SK-N-SH (cell line): ENCODE measurements around the gene NR6A1. TPM values are rescaled to one million over a fixed set of nuclear protein-coding genes. Genes with fewer than 3 reads are reported as not detected.

ENCODE experiments used
- CTCF ChIA-PET: fragments of 300-600, 350-600 bp; formaldehyde crosslinking; extraction: SDS; loops from one replicate; lab custom pipeline; 2021; lab: Yijun Ruan, JAX
- POLR2A ChIA-PET: fragments of 350-600 bp; sonication (Branson Sonifier 250); formaldehyde crosslinking; extraction: SDS; loops from one replicate; lab custom pipeline; 2020; ENCODE audit warnings: antibody characterized with exemption, inconsistent platforms; lab: Yijun Ruan, JAX
- DNase-seq: peaks from one replicate; pipeline ENCODE4 v3.0.0; 2012
- H2AFZ ChIP-seq: fragments of 200-600 bp; sonication (generic); 2 replicates; pipeline ENCODE4 v1.8.1; 2016; ENCODE audit warnings: antibody characterized with exemption, mild to moderate bottlenecking, low read depth
- H3F3A ChIP-seq: fragments of 200-600 bp; sonication (generic); replicated peaks from 2 replicates; pipeline ENCODE3; 2016; ENCODE audit warnings: antibody characterized with exemption, mild to moderate bottlenecking; ENCODE audit not compliant: insufficient read depth
- H3K27ac ChIP-seq, 2 experiments: fragments of 200-500 bp in 1 of 2; fragments of 200-600 bp in 1 of 2; sonication (Bioruptor generic) in 1 of 2; sonication (generic), shearing (Covaris generic) in 1 of 2; 2 replicates each; pipeline versions ENCODE4 v1.5.1 to v1.6.1; 2014 to 2016; ENCODE audit warnings: low read depth in 2 of 2, inconsistent platforms in 1 of 2, low read length in 1 of 2, mild to moderate bottlenecking in 1 of 2, mixed read lengths in 1 of 2
- H3K27me3 ChIP-seq: fragments of 200-600 bp; sonication (generic), shearing (Covaris generic); 2 replicates; pipeline ENCODE4 v1.6.1; 2016; ENCODE audit warnings: mixed run types; ENCODE audit not compliant: insufficient read depth
- H3K36me3 ChIP-seq, 2 experiments: fragments of 200-500 bp in 1 of 2; fragments of 200-600 bp in 1 of 2; sonication (Bioruptor generic) in 1 of 2; sonication (generic) in 1 of 2; replicated peaks in 1 of 2; 2 replicates each; pipeline versions ENCODE3 to v1.5.1; 2014 to 2016; ENCODE audit warnings: low read length in 1 of 2, mild to moderate bottlenecking in 1 of 2; ENCODE audit not compliant: insufficient read depth in 2 of 2, control insufficient read depth in 1 of 2
- H3K4me1 ChIP-seq, 2 experiments: fragments of 200-500 bp in 1 of 2; fragments of 200-600 bp in 1 of 2; sonication (Bioruptor generic) in 1 of 2; sonication (generic), shearing (Covaris generic) in 1 of 2; 2 replicates each; pipeline versions ENCODE4 v1.5.1 to v1.6.1; 2014 to 2016; ENCODE audit warnings: low read depth in 1 of 2, low read length in 1 of 2, mixed run types in 1 of 2; ENCODE audit not compliant: insufficient read depth in 2 of 2, control insufficient read depth in 1 of 2
- H3K4me2 ChIP-seq: fragments of 200-600 bp; sonication (generic), shearing (Covaris generic); 2 replicates; pipeline ENCODE4 v1.6.1; 2017; ENCODE audit warnings: mixed run types
- H3K4me3 ChIP-seq, 2 experiments: fragments of 200-500 bp in 1 of 2; fragments of 200-600 bp in 1 of 2; sonication (Bioruptor generic) in 1 of 2; sonication (generic), shearing (Covaris generic) in 1 of 2; 2 replicates each; pipeline versions ENCODE4 v1.5.1 to v1.8.1; 2014 to 2016; ENCODE audit warnings: low read depth in 2 of 2, inconsistent platforms in 1 of 2, low read length in 1 of 2, mild to moderate bottlenecking in 1 of 2, mixed read lengths in 1 of 2, moderate library complexity in 1 of 2
- H3K79me2 ChIP-seq: fragments of 200-600 bp; sonication (generic); 2 replicates; pipeline ENCODE4 v1.8.1; 2017; ENCODE audit warnings: mild to moderate bottlenecking; ENCODE audit not compliant: insufficient read depth
- H3K9ac ChIP-seq: fragments of 200-600 bp; sonication (generic); 2 replicates; pipeline ENCODE4 v1.6.1; 2017; ENCODE audit warnings: mixed run types
- H3K9me2 ChIP-seq: fragments of 200-600 bp; sonication (generic); 2 replicates; pipeline ENCODE4 v1.6.1; 2017; ENCODE audit warnings: mixed run types
- H3K9me3 ChIP-seq: fragments of 200-600 bp; sonication (generic); 2 replicates; pipeline ENCODE4 v1.6.1; 2017; ENCODE audit warnings: mixed run types, mild to moderate bottlenecking, moderate library complexity
- H4K20me1 ChIP-seq: fragments of 200-600 bp; sonication (generic); 2 replicates; pipeline ENCODE4 v1.6.1; 2017; ENCODE audit warnings: mild to moderate bottlenecking, mixed run types; ENCODE audit not compliant: insufficient read depth
- CHD2 ChIP-seq: fragments of 150-350 bp; IDR thresholded peaks from 2 replicates; pipeline ENCODE4 v1.6.1; 2018; ENCODE audit warnings: low read length; ENCODE audit not compliant: partially characterized antibody
- EP300 ChIP-seq, 2 experiments: IDR thresholded peaks; 2 replicates each; pipeline versions ENCODE4 v1.4.0 to v1.6.1; 2012; ENCODE audit warnings: borderline replicate concordance in 1 of 2, low read depth in 1 of 2, low read length in 1 of 2
- EZH2phosphoT487 ChIP-seq: fragments of 200-600 bp; sonication (generic); IDR thresholded peaks from 2 replicates; pipeline ENCODE4 v1.6.1; 2017; ENCODE audit warnings: low read depth, mixed run types, mild to moderate bottlenecking, antibody characterized with exemption, moderate library complexity, borderline replicate concordance
- GATA2 ChIP-seq: sonication (generic); formaldehyde crosslinking; IDR thresholded peaks from 2 replicates; pipeline ENCODE4 v1.5.0; 2020; ENCODE audit warnings: mild to moderate bottlenecking, missing genetic modification reagents
- IRF3 ChIP-seq: fragments of 150-350 bp; IDR thresholded peaks from 2 replicates; pipeline ENCODE4 v1.6.1; 2016; ENCODE audit warnings: mild to moderate bottlenecking, low read depth, low read length
- MAX ChIP-seq: IDR thresholded peaks from 2 replicates; pipeline ENCODE4 v1.4.0; 2012; ENCODE audit warnings: low read depth
- MXI1 ChIP-seq: IDR thresholded peaks from 2 replicates; pipeline ENCODE4 v1.6.1; 2012; ENCODE audit warnings: mild to moderate bottlenecking, low read depth, low read length, improper control_type of control experiment
- NRF1 ChIP-seq: IDR thresholded peaks from 2 replicates; pipeline ENCODE4 v1.6.1; 2012; ENCODE audit warnings: low read depth, mild to moderate bottlenecking, low read length
- PBX3 ChIP-seq: IDR thresholded peaks from 2 replicates; pipeline ENCODE4; 2012
- POLR2AphosphoS5 ChIP-seq: IDR thresholded peaks from 2 replicates; pipeline ENCODE4 v1.6.1; 2012; ENCODE audit warnings: low read depth, low read length
- RFX5 ChIP-seq: IDR thresholded peaks from 2 replicates; pipeline ENCODE4 v1.6.1; 2012; ENCODE audit warnings: mild to moderate bottlenecking, improper control_type of control experiment, low read length
- RXRA ChIP-seq: IDR thresholded peaks from 2 replicates; pipeline ENCODE4 v1.4.0; 2012; ENCODE audit warnings: low read depth, mild to moderate bottlenecking, borderline replicate concordance
- SIN3A ChIP-seq: IDR thresholded peaks from 2 replicates; pipeline ENCODE4 v1.6.1; 2012; ENCODE audit warnings: low read depth, mild to moderate bottlenecking, low read length, moderate library complexity, borderline replicate concordance
- TAF1 ChIP-seq: IDR thresholded peaks from 2 replicates; pipeline ENCODE4 v1.6.1; 2012; ENCODE audit warnings: low read depth, mild to moderate bottlenecking, low read length, moderate library complexity, borderline replicate concordance
- TEAD4 ChIP-seq: IDR thresholded peaks from 2 replicates; pipeline ENCODE4 v1.4.0; 2012; ENCODE audit warnings: mild to moderate bottlenecking, borderline replicate concordance; ENCODE audit not compliant: insufficient read depth
- USF1 ChIP-seq: IDR thresholded peaks from 2 replicates; pipeline ENCODE4 v1.4.0; 2012; ENCODE audit warnings: low read depth, borderline replicate concordance
- ZBTB33 ChIP-seq: IDR thresholded peaks from 2 replicates; pipeline ENCODE4 v1.4.0; 2012; ENCODE audit warnings: low read depth, borderline replicate concordance
- WGBS: methylation state at CpG from one replicate; pipeline ENCODE4 v1.1.6; 2017; ENCODE audit warnings: low lambda C conversion rate; 5-methylcytosine and 5-hydroxymethylcytosine counted together
- polyA plus RNA-seq, 3 experiments: library from polyadenylated mRNA; depleted of rRNA; stranded (reverse); fragments of >200 nt; gene quantifications; 2 replicates each; pipeline ENCODE4 v1.2.3, GENCODE V29; 2012

NR6A1 gene
- polyA plus RNA-seq, 1 of the 3 experiments (the other 2 are of a cell fraction) = 1.2 TPM

- H3K4me1 ChIP-seq = peaks cover 5 to 10% of the 10 kb centered on the region in 2 experiments; a peak in 3 of 4 replicates
- H3K4me3 ChIP-seq = no peak overlapping the region
- TF ChIP-seq TAF1 = no peak
- TF ChIP-seq TEAD4 = no peak
- TF ChIP-seq RXRA = no peak
- TF ChIP-seq NRF1 = no peak
- no peak for TF ChIP-seq USF1
- no peak for TF ChIP-seq RFX5
- no peak for TF ChIP-seq PBX3
- TF ChIP-seq CHD2 = no peak
- no peak for TF ChIP-seq IRF3
- no peak for TF ChIP-seq SIN3A
- TF ChIP-seq MAX = no peak
- no peak for TF ChIP-seq GATA2 (CRISPR knock-in tag)
- no peak for TF ChIP-seq EZH2phosphoT487
- H2AFZ ChIP-seq = no peak overlapping the region
- H3K9me3 ChIP-seq = no peaks in the 10 kb centered on the region
- H4K20me1 ChIP-seq = no peaks in the 10 kb centered on the region
- no peak overlapping the region for H3K4me2 ChIP-seq
- H3K27me3 ChIP-seq = no peaks in the 10 kb centered on the region
- ChIA-PET POLR2A (no interaction called here), CTCF (interaction anchor here (1.0 to 2.4 kb wide), 2 partner anchors 71 to 92 kb away, joined by 3 to 9 read pairs; no protein-coding TSS in a partner anchor)
- H3K9me2 ChIP-seq = no peaks in the 10 kb centered on the region; the same call in 1 of the 2 replicates
- no peak for DNase-seq
- peaks cover 85% of the 10 kb centered on the region for H3K79me2 ChIP-seq
- WGBS = 97% methylated on average over 6 of the region's 6 CpGs
- peaks cover 16% of the 10 kb centered on the region for H3F3A ChIP-seq
- no peak overlapping the region for H3K9ac ChIP-seq
- no peak overlapping the region for H3K27ac ChIP-seq
- peaks cover 36 to 42% of the 10 kb centered on the region in 2 experiments for H3K36me3 ChIP-seq
These were observed 82.7 kb downstream of the NR6A1 start for GRCh38 chr9:124688238-124688904.

GRCh38 chr9:124686918-124687317, 84.2 kb downstream of the NR6A1 start:
- Histone ChIP-seq H3K4me2 (no peak overlapping the region), H3K36me3 (peaks cover 24 to 34% of the 10 kb centered on the region in 2 experiments), H3K27ac (no peak overlapping the region), H3K9ac (no peak overlapping the region), H3K27me3 (no peaks in the 10 kb centered on the region), H3K4me3 (no peak overlapping the region), H3K9me2 (no peaks in the 10 kb centered on the region; the same call in 1 of the 2 replicates), H3F3A (peaks cover 16% of the 10 kb centered on the region), H4K20me1 (peaks cover 4% of the 10 kb centered on the region; the same call in 1 of the 2 replicates), H2AFZ (no peak overlapping the region), H3K4me1 (peaks cover 3 to 10% of the 10 kb centered on the region in 2 experiments; a peak in 2 of 4 replicates), H3K79me2 (peaks cover 82% of the 10 kb centered on the region), H3K9me3 (no peaks in the 10 kb centered on the region)
- WGBS = 100% methylated on average over 2 of the region's 2 CpGs
- TF ChIP-seq ZBTB33 (no peak), MXI1 (no peak), RXRA (no peak), CHD2 (no peak), POLR2AphosphoS5 (no peak), GATA2 (CRISPR knock-in tag) (no peak), EP300 (IDR thresholded peaks at IDR 0.05; ENCODE audit: borderline replicate concordance in 1 of 2, low read depth in 1 of 2, low read length in 1 of 2) (no peak), TEAD4 (no peak)
- ChIA-PET CTCF (interaction anchor here (0.6 to 2.4 kb wide), 2 partner anchors 25 to 70 kb away, joined by 3 to 9 read pairs; no protein-coding TSS in a partner anchor), POLR2A (no interaction called here)
- DNase-seq = no peak
